ENCODE measurements around the gene KIF5A. TPM values are rescaled to one million over a fixed set of nuclear protein-coding genes. Genes with fewer than 3 reads are reported as not detected.

KIF5A gene
- total RNA-seq, 4 donors from 2014 or later = 0.34 to 0.67 (median 0.51) TPM

GRCh38 chr12:57521525-57522010 is 28.3 kb upstream of the KIF5A start:
- H3K36me3 ChIP-seq = peaks cover 21 to 24% of the 10 kb centered on the region in 2 donors
- H3K27me3 ChIP-seq = no peaks in the 10 kb centered on the region
- no peak for TF ChIP-seq CTCF (IDR thresholded peaks at IDR 0.05)
- no peak for TF ChIP-seq POLR2A (IDR thresholded peaks at IDR 0.05)
- peak overlapping the region; percentile 98 to 100 (median 99) for H3K27ac ChIP-seq
- intact Hi-C loops (cut with DNase I) = no loop called here
- no peaks in the 10 kb centered on the region for H3K9me3 ChIP-seq
- peaks cover 46 to 64% of the 10 kb centered on the region in 2 donors for H3K4me1 ChIP-seq
- DNase-seq = peak; percentile 54 to 59
- H3K4me3 ChIP-seq (replicated peaks in 1 of 3) = peak overlapping the region in 1 of 3 donors; percentile 69
- WGBS, 2 donors = 37 to 38% methylated on average over 17 of the region's 17 CpGs

- Histone ChIP-seq H3K27ac (peak within 1 kb of the TSS; percentile 98 to 100 (median 99)), H3K4me3 (replicated peaks in 1 of 3) (peak within 1 kb of the TSS in 2 of 3 donors; percentile 69 to 73), H3K4me1 (peaks cover 46 to 60% of the 10 kb centered on the region in 2 donors), H3K27me3 (no peaks in the 10 kb centered on the region), H3K36me3 (peaks cover 17 to 22% of the 10 kb centered on the region in 2 donors), H3K9me3 (no peaks in the 10 kb centered on the region)
- intact Hi-C loops (cut with DNase I) = no loop called here
- WGBS, 2 donors = 5 to 7% methylated on average over 10 to 13 of the region's 57 CpGs
- peak; percentile 92 to 95 for DNase-seq
- TF ChIP-seq CTCF (IDR thresholded peaks at IDR 0.05) = no peak
- TF ChIP-seq POLR2A (IDR thresholded peaks at IDR 0.05) = peak; percentile 57 to 64
These were observed 27.6 kb upstream of the KIF5A start, which contains the start of gene MBD6 for GRCh38 chr12:57522011-57522886. MBD6 (plus strand) TSS chr12:57522824; CDS start chr12:57524304, 1,480 bp downstream.

DNA sequence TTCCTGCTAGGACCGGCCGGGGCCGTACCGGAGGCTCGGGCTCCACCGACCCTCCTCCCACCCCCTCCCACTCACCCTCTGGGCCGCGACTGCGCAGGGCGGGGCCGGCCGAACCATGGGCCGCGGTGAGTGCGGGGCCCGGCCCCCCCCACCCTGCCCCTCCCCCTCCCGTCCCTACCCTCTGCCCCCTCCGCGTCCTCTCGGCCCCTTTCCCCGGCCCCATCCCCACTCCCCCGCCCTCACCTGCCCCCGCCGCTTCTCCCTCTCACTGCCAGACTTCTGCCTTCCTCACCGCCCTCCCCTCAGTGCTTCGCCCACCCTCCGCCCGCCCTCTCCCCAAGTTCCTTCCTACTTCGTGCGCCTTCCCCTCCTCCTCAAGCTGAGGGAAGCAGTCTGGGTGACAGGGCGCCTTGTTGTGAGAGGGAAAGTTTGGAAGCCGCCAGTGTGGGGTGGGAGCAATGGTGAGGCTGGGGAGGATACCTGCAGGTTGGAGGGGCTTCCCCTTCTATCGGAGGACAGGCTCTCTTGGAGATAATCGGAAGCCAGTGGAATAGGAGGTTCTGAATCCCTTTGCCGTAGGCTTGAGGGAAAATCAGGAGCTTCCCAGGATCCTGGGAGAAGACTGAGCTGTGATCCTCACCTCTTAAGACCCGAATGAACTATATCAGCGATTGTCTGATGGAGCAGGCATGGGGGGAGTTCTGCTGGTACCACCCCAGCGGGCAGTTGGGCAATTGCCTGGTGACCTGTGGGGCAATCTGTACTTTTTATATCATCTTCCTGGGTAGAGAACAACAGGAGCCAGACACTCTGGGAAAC is 26.7 kb upstream of the KIF5A start:
- intact Hi-C loops (cut with DNase I) = no loop called here

More for the DNA sequence above, 26.7 kb upstream of the KIF5A start:
- WGBS, 2 donors = 0 to 3% methylated on average over 8 to 15 of the region's 38 CpGs
- TF ChIP-seq POLR2A (IDR thresholded peaks at IDR 0.05) (no peak), CTCF (IDR thresholded peaks at IDR 0.05) (no peak)
- no peaks in the 10 kb centered on the region for H3K27me3 ChIP-seq
- H3K4me3 ChIP-seq (replicated peaks in 1 of 3) = peak overlapping the region in 2 of 3 donors; percentile 69 to 73
- H3K4me1 ChIP-seq = peaks cover 41 to 51% of the 10 kb centered on the region in 2 donors
- no peaks in the 10 kb centered on the region for H3K9me3 ChIP-seq
- DNase-seq = peak; percentile 53 to 71
- peaks cover 24 to 29% of the 10 kb centered on the region in 2 donors for H3K36me3 ChIP-seq
- H3K27ac ChIP-seq = peak overlapping the region; percentile 93 to 99 (median 98)
